Neural cell (in vitro differentiated cells): ENCODE results near the gene ITPK1.

Experiments used
- EP300 ChIP-seq: fragments of 450-650 bp; conservative IDR thresholded peaks from 2 replicates; pipeline ENCODE4 v1.6.1; 2014; ENCODE audit warnings: antibody characterized with exemption, mild to moderate bottlenecking, moderate library complexity; ENCODE audit not compliant: poor library complexity, severe bottlenecking
- EZH2 ChIP-seq: fragments of 200-600, 300-800 bp; shearing (Covaris generic), sonication (generic); IDR thresholded peaks from 2 replicates; pipeline ENCODE4 v1.6.1; 2014; ENCODE audit warnings: antibody characterized with exemption, low read length, borderline replicate concordance, mild to moderate bottlenecking; ENCODE audit not compliant: insufficient read depth, poor library complexity, severe bottlenecking
- POLR2AphosphoS5 ChIP-seq: IDR thresholded peaks from 2 replicates; pipeline ENCODE4 v1.6.1; 2012
- REST ChIP-seq: IDR thresholded peaks from 2 replicates; pipeline ENCODE4 v1.6.1; 2012; ENCODE audit warnings: borderline replicate concordance
- SMC3 ChIP-seq: fragments of 450-650 bp; conservative IDR thresholded peaks from 2 replicates; pipeline ENCODE4 v1.6.1; 2014; ENCODE audit warnings: antibody characterized with exemption, mild to moderate bottlenecking, moderate library complexity; ENCODE audit not compliant: poor library complexity
- TAF1 ChIP-seq: IDR thresholded peaks from 2 replicates; pipeline ENCODE4 v1.6.1; 2012; ENCODE audit warnings: low read depth
- TF ChIP-seq, protein P1 (sequence below): fragments of 450-650 bp; IDR thresholded peaks from 2 replicates; pipeline ENCODE4 v1.5.1; 2014; ENCODE audit warnings: antibody characterized with exemption, mild to moderate bottlenecking, moderate library complexity; ENCODE audit not compliant: poor library complexity, severe bottlenecking

DNA sequence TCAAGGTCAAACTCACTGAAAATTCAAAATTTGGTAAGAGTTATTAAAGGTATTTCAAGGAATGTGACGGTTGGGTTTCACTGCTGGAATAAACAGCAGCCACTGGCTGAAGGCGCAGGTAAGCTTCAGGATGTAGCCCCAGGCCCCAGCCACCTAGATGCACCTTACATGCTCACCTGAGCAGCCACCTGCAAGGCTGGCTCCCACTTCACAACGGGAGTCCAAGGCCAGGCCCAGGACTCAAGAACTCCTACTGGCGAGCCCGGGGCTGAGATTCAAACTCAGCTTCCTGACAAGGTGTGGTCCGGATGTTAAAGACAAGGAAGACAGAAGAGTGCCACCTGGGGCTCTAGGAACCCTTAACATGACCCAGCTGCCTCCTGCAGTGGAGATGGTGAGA lies 78.4 kb downstream of the ITPK1 start:
- TF ChIP-seq, protein P1, sequence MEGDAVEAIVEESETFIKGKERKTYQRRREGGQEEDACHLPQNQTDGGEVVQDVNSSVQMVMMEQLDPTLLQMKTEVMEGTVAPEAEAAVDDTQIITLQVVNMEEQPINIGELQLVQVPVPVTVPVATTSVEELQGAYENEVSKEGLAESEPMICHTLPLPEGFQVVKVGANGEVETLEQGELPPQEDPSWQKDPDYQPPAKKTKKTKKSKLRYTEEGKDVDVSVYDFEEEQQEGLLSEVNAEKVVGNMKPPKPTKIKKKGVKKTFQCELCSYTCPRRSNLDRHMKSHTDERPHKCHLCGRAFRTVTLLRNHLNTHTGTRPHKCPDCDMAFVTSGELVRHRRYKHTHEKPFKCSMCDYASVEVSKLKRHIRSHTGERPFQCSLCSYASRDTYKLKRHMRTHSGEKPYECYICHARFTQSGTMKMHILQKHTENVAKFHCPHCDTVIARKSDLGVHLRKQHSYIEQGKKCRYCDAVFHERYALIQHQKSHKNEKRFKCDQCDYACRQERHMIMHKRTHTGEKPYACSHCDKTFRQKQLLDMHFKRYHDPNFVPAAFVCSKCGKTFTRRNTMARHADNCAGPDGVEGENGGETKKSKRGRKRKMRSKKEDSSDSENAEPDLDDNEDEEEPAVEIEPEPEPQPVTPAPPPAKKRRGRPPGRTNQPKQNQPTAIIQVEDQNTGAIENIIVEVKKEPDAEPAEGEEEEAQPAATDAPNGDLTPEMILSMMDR, result no peak
- TF ChIP-seq TAF1 (no peak), POLR2AphosphoS5 (no peak), REST (no peak), SMC3 (no peak), EZH2 (no peak), EP300 (no peak)
